Ovary (tissue), 3 donors: ENCODE data around the gene FBXO28.

Experiments used
- CTCF ChIP-seq, 3 donors: fragments of 450-650 bp in 2 of 3; fragments of 200-600 bp in 1 of 3; IDR thresholded peaks; one replicate each; pipeline versions ENCODE4 v1.5.1 to v1.8.0; 2016 to 2022; ENCODE audit warnings: antibody characterized with exemption in 3 of 3, mild to moderate bottlenecking in 1 of 3
- EP300 ChIP-seq: sonication (generic); formaldehyde crosslinking; IDR thresholded peaks from one replicate; pipeline ENCODE4 v1.6.1; 2017; ENCODE audit warnings: antibody characterized with exemption
- donor health status: DM: no; HTN: no; CAD: no.

- no peak for TF ChIP-seq CTCF (IDR thresholded peaks at IDR 0.05)
- TF ChIP-seq EP300 = no peak
Observed at GRCh38 chr1:224087286-224087794, 26.6 kb upstream of the FBXO28 start.
